Subcutaneous adipose tissue (tissue), 4 donors: ENCODE measurements around the gene TCEA2. TPM values are rescaled to one million over a fixed set of nuclear protein-coding genes. Genes with fewer than 3 reads are reported as not detected.

Experiments used
- CTCF ChIP-seq: fragments of 450-650 bp; IDR thresholded peaks from one replicate; pipeline ENCODE4 v1.5.1; 2016; ENCODE audit warnings: low read depth, mild to moderate bottlenecking, control low read depth, antibody characterized with exemption, moderate library complexity
- total RNA-seq, 4 donors: library from RNA; depleted of rRNA; stranded (reverse); fragments of >200 nt; gene quantifications; one replicate each; pipeline ENCODE4 v1.1.0, GENCODE V29; 2016

The TCEA2 gene
- total RNA-seq, 4 donors from 2014 or later = 30.8 to 36.9 (median 33.2) TPM

- TF ChIP-seq CTCF = no peak
These were observed 29.4 kb downstream of the TCEA2 start for GRCh38 chr20:64092258-64093012.

GRCh38 chr20:64093013-64093503, 30.1 kb downstream of the TCEA2 start:
- TF ChIP-seq CTCF = no peak

DNA sequence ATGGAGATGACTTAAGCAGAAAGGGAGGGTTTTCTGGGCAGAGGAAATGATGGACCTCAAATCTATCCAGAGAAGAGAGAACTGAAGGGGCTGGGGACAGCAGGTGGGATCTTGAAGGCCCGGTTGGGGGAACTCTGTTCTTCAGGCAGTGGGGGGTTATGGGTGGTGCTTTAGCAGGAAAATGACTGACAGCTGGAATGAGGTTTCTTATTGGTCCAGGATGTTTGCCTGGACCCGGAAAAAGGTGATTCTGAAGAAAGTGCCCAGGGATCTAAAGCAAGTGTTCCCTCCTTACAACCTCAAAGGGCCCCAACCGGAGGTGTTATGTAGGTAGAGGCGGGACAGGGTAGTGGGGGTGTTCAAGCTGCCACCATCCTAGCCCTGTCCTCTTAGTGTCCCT, 32.5 kb downstream of the TCEA2 start:
- TF ChIP-seq CTCF = no peak

- no peak for TF ChIP-seq CTCF
These were observed 32.9 kb downstream of the TCEA2 start for GRCh38 chr20:64095927-64096326.

- no peak for TF ChIP-seq CTCF
These were observed 33.5 kb downstream of the TCEA2 start for GRCh38 chr20:64096535-64096934.

DNA sequence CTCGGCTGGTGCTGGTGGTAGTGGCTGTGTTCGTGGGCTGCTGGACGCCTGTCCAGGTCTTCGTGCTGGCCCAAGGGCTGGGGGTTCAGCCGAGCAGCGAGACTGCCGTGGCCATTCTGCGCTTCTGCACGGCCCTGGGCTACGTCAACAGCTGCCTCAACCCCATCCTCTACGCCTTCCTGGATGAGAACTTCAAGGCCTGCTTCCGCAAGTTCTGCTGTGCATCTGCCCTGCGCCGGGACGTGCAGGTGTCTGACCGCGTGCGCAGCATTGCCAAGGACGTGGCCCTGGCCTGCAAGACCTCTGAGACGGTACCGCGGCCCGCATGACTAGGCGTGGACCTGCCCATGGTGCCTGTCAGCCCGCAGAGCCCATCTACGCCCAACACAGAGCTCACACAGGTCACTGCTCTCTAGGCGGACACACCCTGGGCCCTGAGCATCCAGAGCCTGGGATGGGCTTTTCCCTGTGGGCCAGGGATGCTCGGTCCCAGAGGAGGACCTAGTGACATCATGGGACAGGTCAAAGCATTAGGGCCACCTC, 35.5 kb downstream of the TCEA2 start:
- TF ChIP-seq CTCF = no peak

DNA sequence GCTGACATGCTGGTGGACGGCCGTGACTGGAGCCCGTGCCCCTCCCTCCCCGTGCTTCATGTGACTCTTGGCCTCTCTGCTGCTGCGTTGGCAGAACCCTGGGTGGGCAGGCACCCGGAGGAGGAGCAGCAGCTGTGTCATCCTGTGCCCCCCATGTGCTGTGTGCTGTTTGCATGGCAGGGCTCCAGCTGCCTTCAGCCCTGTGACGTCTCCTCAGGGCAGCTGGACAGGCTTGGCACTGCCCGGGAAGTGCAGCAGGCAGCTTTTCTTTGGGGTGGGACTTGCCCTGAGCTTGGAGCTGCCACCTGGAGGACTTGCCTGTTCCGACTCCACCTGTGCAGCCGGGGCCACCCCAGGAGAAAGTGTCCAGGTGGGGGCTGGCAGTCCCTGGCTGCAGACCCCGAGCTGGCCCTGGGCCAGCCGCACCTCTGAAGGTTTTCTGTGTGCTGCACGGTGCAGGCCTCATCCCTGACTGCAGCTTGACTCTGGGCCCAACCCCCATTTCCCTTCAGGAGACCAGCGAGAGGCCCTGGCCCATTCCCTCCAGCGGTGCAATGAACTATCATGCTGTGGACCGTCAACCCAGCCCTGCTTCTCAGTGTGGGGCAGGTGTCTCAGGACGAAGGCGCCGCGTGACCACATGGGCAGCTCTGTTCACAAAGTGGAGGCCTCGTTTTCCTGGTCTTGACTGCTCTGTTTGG, 36.2 kb downstream of the TCEA2 start:
- TF ChIP-seq CTCF = no peak
